K562 (cell line): ENCODE results near the gene STK31. TPM values are rescaled to one million over a fixed set of nuclear protein-coding genes. Genes with fewer than 3 reads are reported as not detected.
A peak's percentile ranks its signal among the peaks of the same experiment; 100 is the strongest.

Source experiments
- ARHGAP35 ChIP-seq: fragments of 450-650 bp; IDR thresholded peaks from 2 replicates; pipeline ENCODE4 v1.6.1; 2018; ENCODE audit not compliant: partially characterized antibody
- CSDE1 ChIP-seq, 2 experiments: fragments of 450-650 bp; IDR thresholded peaks; 2 replicates each; pipeline ENCODE4 v1.6.1; 2016; ENCODE audit warnings: mild to moderate bottlenecking in 1 of 2
- CTBP1 ChIP-seq: fragments of 450-650 bp; IDR thresholded peaks from 2 replicates; pipeline ENCODE4 v1.6.1; 2016; ENCODE audit warnings: borderline replicate concordance
- CTCFL ChIP-seq: IDR thresholded peaks from 2 replicates; pipeline ENCODE4 v1.6.1; 2011; ENCODE audit warnings: borderline replicate concordance, low read depth, mild to moderate bottlenecking, moderate library complexity, low read length; ENCODE audit not compliant: insufficient read depth, poor library complexity, severe bottlenecking
- HMG20B ChIP-seq: fragments of 250-450 bp; sonication (Bioruptor Pico); IDR thresholded peaks from 2 replicates; pipeline ENCODE4 v1.5.0; 2021; ENCODE audit warnings: mild to moderate bottlenecking
- HNRNPL ChIP-seq: fragments of 200-400 bp; formaldehyde crosslinking; IDR thresholded peaks from 2 replicates; pipeline ENCODE4 v1.6.1; 2017; ENCODE audit warnings: low read depth, mild to moderate bottlenecking, low read length
- HSF4 ChIP-seq: fragments of 250-450 bp; sonication (Bioruptor Pico); IDR thresholded peaks from 2 replicates; pipeline ENCODE4 v2.1.2; 2022; ENCODE audit warnings: mild to moderate bottlenecking, moderate library complexity, borderline replicate concordance
- KLF6 ChIP-seq: fragments of 250-450 bp; sonication (Bioruptor Pico); IDR thresholded peaks from 2 replicates; pipeline ENCODE4 v1.4.0; 2020; ENCODE audit warnings: mild to moderate bottlenecking, moderate library complexity, borderline replicate concordance
- MEF2A ChIP-seq: IDR thresholded peaks from 2 replicates; pipeline ENCODE4 v1.6.1; 2011; ENCODE audit warnings: low read depth, mild to moderate bottlenecking, low read length, moderate library complexity; ENCODE audit not compliant: control insufficient read depth
- MYBL2 ChIP-seq, 2 experiments: fragments of 450-650 bp in 1 of 2; sonication (generic) in 1 of 2; formaldehyde crosslinking in 1 of 2; IDR thresholded peaks; 2 replicates each; pipeline versions ENCODE4 v1.6.1 to v1.8.1; 2017 to 2022; ENCODE audit warnings: borderline replicate concordance in 1 of 2, inconsistent platforms in 1 of 2, low read depth in 1 of 2, mild to moderate bottlenecking in 1 of 2, missing genetic modification reagents in 1 of 2, moderate library complexity in 1 of 2
- NCOR1 ChIP-seq: fragments of 450-650 bp; IDR thresholded peaks from 2 replicates; pipeline ENCODE4 v1.6.1; 2016; ENCODE audit warnings: mild to moderate bottlenecking, moderate library complexity
- SPI1 ChIP-seq: IDR thresholded peaks from 2 replicates; pipeline ENCODE4 v1.6.1; 2011; ENCODE audit warnings: low read depth, low read length, control low read depth, borderline replicate concordance
- TRIM24 ChIP-seq, 2 experiments: fragments of 450-650 bp; IDR thresholded peaks; 2 replicates each; pipeline ENCODE4 v1.6.1; 2016
- ZBTB7A ChIP-seq: IDR thresholded peaks from 2 replicates; pipeline ENCODE4 v1.6.1; 2011; ENCODE audit warnings: low read depth, mild to moderate bottlenecking, low read length, moderate library complexity, borderline replicate concordance; ENCODE audit not compliant: control insufficient read depth
- ZNF24 ChIP-seq: fragments of 450-650 bp; IDR thresholded peaks from 2 replicates; pipeline ENCODE4 v1.6.1; 2016
- ZNF408 ChIP-seq: fragments of 250-450 bp; sonication (Bioruptor Pico); IDR thresholded peaks from 2 replicates; pipeline ENCODE4 v1.4.0; 2020; ENCODE audit warnings: low read depth, mild to moderate bottlenecking, moderate library complexity
- ZNF79 ChIP-seq: fragments of 250-450 bp; sonication (Bioruptor Pico); IDR thresholded peaks from 2 replicates; pipeline ENCODE4 v1.4.0; 2020; ENCODE audit warnings: low read depth, mild to moderate bottlenecking, moderate library complexity
- polyA plus RNA-seq, 8 experiments: library from polyadenylated mRNA; depleted of rRNA in 4 of 8; stranded (reverse) in 5 of 8; unstranded in 3 of 8; fragments of >200 nt; fragmentation: Nextera tagmentation in 2 of 8; fragmentation: Illumina TruSeq in 1 of 8; extraction: Ambion mirVana in 2 of 8; extraction: Trizol in 1 of 8; gene quantifications; 2 replicates each; pipeline versions ENCODE4 v1.2.1 to v1.2.3, GENCODE V29; 2011 to 2014; ENCODE audit warnings: inconsistent platforms in 1 of 8, missing spikeins in 1 of 8
- total RNA-seq, 7 experiments: library from RNA; depleted of rRNA in 6 of 7; stranded (reverse); fragments of >200 nt in 6 of 7; fragmentation: Illumina TruSeq in 2 of 7; extraction: Trizol in 2 of 7; gene quantifications; 2 replicates each; pipeline versions ENCODE4 v1.2.1 to v1.2.3, GENCODE V29; 2011 to 2021; ENCODE audit warnings: low replicate concordance in 1 of 7
- TF ChIP-seq, protein P1 (sequence below), 2 experiments: fragments of 450-650 bp in 1 of 2; sonication (generic) in 1 of 2; formaldehyde crosslinking; conservative IDR thresholded peaks; 2 replicates each; pipeline versions ENCODE4 v1.4.0 to v1.8.1; 2020 to 2022; ENCODE audit warnings: mild to moderate bottlenecking in 1 of 2, missing genetic modification reagents in 1 of 2
- TF ChIP-seq, protein P2 (sequence below): fragments of 250-450 bp; sonication (Bioruptor Pico); IDR thresholded peaks from 2 replicates; pipeline ENCODE4 v1.4.0; 2020; ENCODE audit warnings: borderline replicate concordance
- TF ChIP-seq, protein P3 (sequence below): fragments of 250-450 bp; sonication (Bioruptor Pico); IDR thresholded peaks from 2 replicates; pipeline ENCODE4 v1.8.0; 2022; ENCODE audit warnings: inconsistent platforms
- TF ChIP-seq, protein P4 (sequence below): sonication (generic); IDR thresholded peaks from 2 replicates; pipeline ENCODE4 v1.6.1; 2016

The STK31 gene
- total and polyA plus RNA-seq, 9 of the 15 experiments (the other 6 are each of a cell fraction or from before 2014, with no cell fraction given): 0.09 to 1.2 (median 0.26) TPM

DNA sequence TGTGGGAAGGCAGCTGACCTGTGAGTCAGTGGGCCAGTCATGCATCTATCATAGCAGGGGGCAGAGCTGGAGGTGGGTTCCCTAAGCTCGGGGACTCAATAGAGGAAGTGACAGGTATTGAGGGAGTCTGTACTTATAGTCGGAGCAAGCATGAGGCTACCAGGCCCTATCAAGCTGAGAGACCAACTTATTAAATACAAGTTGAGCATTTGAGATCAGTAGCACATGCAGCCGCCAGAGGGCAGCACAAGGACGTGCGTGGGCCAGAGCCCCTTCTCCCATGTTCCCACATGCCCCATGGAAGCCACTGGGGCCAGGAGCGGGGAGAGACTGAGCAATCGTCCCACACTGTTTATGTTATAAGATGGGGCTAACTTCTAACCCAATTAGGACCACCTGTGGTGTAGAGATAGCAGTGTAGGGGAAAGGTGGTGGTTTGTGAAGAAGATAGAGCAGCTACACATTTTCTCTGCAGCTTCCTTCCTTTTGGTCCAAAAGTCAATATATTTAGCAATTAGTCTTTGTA, 13.0 kb upstream of the STK31 start (continued):
- TF ChIP-seq CTCFL (peak; percentile 46), MEF2A (no peak), ZNF79 (CRISPR knock-in tag) (no peak), TRIM24 (IDR thresholded peaks at IDR 0.05) (no peak), SPI1 (0 out of 2 replicates have a peak, but pooled peaks have one; percentile 16), ZNF408 (CRISPR knock-in tag) (no peak), HMG20B (CRISPR knock-in tag) (no peak), ZNF24 (no peak), ARHGAP35 (no peak), CTBP1 (0 out of 2 replicates have a peak, but pooled peaks have one; percentile 52), ZBTB7A (0 out of 2 replicates have a peak, but pooled peaks have one; percentile 50), CSDE1 (IDR thresholded peaks at IDR 0.05) (no peak), HNRNPL (no peak), HSF4 (CRISPR knock-in tag) (no peak), KLF6 (CRISPR knock-in tag) (no peak), MYBL2 (IDR thresholded peaks at IDR 0.05; ENCODE audit: low read depth) (no peak), MYBL2 (CRISPR knock-in tag; IDR thresholded peaks at IDR 0.05; ENCODE audit: borderline replicate concordance) (no peak), NCOR1 (0 out of 2 replicates have a peak, but pooled peaks have one; percentile 25)
- TF ChIP-seq, protein P1, sequence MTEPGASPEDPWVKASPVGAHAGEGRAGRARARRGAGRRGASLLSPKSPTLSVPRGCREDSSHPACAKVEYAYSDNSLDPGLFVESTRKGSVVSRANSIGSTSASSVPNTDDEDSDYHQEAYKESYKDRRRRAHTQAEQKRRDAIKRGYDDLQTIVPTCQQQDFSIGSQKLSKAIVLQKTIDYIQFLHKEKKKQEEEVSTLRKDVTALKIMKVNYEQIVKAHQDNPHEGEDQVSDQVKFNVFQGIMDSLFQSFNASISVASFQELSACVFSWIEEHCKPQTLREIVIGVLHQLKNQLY (CRISPR knock-in tag; conservative IDR thresholded peaks at IDR 0.05): no peak
- TF ChIP-seq, protein P2, sequence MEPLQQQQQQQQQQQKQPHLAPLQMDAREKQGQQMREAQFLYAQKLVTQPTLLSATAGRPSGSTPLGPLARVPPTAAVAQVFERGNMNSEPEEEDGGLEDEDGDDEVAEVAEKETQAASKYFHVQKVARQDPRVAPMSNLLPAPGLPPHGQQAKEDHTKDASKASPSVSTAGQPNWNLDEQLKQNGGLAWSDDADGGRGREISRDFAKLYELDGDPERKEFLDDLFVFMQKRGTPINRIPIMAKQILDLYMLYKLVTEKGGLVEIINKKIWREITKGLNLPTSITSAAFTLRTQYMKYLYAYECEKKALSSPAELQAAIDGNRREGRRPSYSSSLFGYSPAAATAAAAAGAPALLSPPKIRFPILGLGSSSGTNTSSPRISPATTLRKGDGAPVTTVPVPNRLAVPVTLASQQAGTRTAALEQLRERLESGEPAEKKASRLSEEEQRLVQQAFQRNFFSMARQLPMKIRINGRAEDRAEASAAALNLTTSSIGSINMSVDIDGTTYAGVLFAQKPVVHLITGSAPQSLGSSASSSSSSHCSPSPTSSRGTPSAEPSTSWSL (CRISPR knock-in tag): no peak
- TF ChIP-seq, protein P3, sequence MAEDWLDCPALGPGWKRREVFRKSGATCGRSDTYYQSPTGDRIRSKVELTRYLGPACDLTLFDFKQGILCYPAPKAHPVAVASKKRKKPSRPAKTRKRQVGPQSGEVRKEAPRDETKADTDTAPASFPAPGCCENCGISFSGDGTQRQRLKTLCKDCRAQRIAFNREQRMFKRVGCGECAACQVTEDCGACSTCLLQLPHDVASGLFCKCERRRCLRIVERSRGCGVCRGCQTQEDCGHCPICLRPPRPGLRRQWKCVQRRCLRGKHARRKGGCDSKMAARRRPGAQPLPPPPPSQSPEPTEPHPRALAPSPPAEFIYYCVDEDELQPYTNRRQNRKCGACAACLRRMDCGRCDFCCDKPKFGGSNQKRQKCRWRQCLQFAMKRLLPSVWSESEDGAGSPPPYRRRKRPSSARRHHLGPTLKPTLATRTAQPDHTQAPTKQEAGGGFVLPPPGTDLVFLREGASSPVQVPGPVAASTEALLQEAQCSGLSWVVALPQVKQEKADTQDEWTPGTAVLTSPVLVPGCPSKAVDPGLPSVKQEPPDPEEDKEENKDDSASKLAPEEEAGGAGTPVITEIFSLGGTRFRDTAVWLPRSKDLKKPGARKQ (CRISPR knock-in tag): no peak
- TF ChIP-seq, protein P4, sequence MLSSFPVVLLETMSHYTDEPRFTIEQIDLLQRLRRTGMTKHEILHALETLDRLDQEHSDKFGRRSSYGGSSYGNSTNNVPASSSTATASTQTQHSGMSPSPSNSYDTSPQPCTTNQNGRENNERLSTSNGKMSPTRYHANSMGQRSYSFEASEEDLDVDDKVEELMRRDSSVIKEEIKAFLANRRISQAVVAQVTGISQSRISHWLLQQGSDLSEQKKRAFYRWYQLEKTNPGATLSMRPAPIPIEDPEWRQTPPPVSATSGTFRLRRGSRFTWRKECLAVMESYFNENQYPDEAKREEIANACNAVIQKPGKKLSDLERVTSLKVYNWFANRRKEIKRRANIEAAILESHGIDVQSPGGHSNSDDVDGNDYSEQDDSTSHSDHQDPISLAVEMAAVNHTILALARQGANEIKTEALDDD: no peak
